ENCODE data around the gene TFDP2. TPM values are rescaled to one million over a fixed set of nuclear protein-coding genes. Genes with fewer than 3 reads are reported as not detected.
A peak's percentile ranks its signal among the peaks of the same experiment; 100 is the strongest.

Gene TFDP2
- total RNA-seq, 1 donor from 2014 or later, result 17.0 TPM

DNA sequence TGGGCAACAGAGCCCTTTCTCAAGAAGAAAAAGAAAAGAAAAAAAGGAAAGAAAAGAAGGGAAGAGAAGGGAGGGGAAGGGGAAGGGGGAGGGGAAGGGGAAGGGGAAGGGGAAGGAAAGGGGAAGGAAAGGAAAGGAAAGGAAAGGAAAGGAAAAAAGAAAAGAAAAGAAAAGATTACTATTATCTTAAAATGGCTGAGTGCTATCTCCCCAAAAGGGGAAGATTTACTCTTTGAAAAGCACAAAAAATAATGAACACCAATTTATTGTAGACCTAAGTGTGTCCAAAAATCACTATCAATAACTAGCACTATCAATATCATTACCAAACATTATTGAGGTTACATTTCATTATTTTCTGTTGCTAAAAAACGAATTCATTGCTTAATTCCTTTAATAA, 183.9 kb downstream of the TFDP2 start:
- DNase-seq (ENCODE audit: low read depth, low spot score), result no peak

DNA sequence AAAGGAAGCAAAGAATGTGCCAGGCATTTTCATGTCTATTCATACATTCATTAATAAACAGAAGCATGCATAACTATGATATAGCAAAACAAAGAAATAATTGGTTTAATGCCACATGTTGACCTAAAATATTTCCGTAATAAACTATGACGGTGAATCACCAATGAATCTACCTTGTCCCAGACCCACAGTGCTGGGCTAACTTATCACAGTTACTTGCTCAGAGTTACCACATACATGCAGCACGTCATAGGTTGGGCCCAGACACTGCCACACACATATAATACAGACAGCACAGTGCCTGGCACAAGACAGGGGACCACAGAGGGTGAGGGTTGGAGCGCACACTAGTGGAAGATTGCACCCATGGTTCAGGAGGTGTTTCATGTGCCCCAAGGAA, 186.0 kb downstream of the TFDP2 start:
- DNase-seq (ENCODE audit: low read depth, low spot score), result no peak

- no peak for DNase-seq (ENCODE audit: low read depth, low spot score)
These were observed 188.6 kb downstream of the TFDP2 start for GRCh38 chr3:141960731-141961130.

GRCh38 chr3:141959589-141960554, 189.5 kb downstream of the TFDP2 start:
- no peak for DNase-seq (ENCODE audit: low read depth, low spot score)

- DNase-seq (ENCODE audit: low read depth, low spot score), result no peak
These were observed 194.2 kb downstream of the TFDP2 start for GRCh38 chr3:141955175-141955574.

DNA sequence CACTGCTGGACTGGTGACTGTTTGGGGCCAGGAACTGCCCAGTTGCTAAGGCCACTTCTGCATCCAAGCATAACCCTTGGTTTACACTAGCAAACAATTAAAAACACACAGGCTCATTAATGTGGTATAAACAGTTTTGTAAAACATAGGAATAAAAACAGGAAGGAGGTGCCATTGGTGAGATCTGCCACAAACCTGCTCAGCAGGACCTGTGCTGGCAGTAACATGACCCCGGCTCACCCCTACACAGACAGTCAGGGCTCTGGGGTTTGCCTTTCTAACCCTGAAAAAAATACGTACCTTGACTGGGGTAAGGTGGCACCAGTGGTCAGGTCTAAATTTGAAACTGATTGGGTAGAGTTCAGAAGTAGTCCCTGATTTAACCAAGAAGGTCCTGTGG, 196.7 kb downstream of the TFDP2 start:
- DNase-seq (ENCODE audit: low read depth, low spot score), result no peak

DNA sequence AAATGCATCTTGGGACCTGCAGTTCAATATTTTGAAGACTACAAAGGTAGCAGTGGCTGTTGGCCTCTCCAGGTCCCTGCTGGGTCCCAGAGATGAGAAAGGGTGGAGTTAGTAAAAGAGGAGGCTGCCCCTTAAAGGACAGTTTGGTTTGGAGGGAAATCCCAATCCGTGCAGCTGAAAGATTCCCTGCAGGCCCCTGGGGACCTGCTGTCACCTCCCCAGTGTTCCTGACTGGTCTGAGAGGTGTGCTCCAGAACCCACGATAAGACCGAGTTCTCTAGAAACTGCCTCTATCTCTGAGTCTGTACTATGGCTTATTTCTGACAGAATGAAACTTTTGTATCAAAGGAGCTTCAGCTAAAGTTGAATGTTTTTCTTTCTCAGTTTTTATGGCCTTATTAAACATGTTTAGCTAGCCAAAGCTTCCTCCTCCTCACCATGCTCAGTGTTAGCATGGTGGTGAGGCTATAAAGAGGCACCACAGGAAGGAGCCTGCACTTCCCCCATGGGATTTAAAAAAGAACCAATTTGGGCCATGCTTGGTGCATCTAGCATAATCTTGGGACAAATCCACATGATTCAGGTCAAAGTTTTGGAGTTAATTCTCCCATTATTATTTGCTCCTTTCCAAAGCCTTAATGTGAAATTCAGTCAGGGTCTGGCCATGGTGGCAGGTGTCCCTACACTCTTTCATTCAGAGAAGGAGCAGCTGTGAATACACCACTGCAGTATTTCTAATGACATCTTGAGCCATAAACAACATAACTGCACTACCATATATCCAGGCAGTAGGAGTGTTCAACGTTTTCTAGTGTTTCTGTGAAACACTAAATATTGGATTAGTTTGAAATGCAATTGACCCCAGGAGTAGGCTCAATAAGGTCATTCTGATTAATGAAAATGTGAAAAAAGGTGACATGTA, 198.5 kb downstream of the TFDP2 start:
- DNase-seq (ENCODE audit: low read depth, low spot score), result no peak

- DNase-seq (ENCODE audit: low read depth, low spot score), result no peak
These were observed 199.4 kb downstream of the TFDP2 start for GRCh38 chr3:141949972-141950371.

GRCh38 chr3:141949399-141949798, 199.9 kb downstream of the TFDP2 start:
- no peak for DNase-seq (ENCODE audit: low read depth, low spot score)

DNA sequence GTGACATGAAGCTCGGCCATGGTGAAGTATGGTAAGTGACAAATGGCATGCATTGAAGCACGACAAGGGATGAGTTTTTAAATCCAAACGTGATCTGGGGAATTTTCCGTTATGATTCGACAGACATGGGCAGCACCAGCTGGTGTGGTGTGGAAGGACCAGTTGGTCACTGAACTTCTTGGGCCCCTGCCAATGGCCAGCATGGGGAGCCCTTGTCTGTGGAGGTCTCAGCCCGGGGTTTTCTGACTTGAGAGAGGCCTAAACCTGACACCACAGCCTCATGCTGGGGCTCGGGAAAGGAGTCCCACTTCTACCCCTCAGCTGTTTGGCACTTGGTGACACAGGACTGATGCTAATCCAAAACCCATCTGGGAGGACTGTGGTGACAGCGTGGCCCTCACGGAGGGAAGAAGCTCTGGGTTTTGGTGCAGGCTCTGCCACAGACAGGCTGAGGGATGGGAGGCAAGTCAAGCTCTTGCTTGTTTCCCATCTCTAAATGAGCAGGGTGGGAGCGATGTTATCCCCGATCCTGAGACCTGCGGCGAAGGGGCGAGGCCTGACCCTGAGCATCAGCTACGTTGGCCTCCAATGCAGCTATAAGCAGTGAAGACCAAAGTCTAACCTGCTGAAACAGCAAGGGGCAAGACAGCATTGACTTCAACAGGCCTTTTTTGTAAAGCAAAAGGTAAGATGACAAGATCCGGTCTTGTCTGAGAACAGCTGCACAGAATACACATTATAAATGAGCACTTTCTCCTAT, 203.4 kb downstream of the TFDP2 start:
- DNase-seq (ENCODE audit: low read depth, low spot score), result no peak

GRCh38 chr3:141942006-141942405, 207.3 kb downstream of the TFDP2 start:
- no peak for DNase-seq (ENCODE audit: low read depth, low spot score)

- no peak for DNase-seq (ENCODE audit: low read depth, low spot score)
These were observed 208.3 kb downstream of the TFDP2 start for GRCh38 chr3:141941093-141941492.

GRCh38 chr3:141940194-141940776, 209.1 kb downstream of the TFDP2 start:
- DNase-seq (ENCODE audit: low read depth, low spot score), result peak; percentile 73

DNA sequence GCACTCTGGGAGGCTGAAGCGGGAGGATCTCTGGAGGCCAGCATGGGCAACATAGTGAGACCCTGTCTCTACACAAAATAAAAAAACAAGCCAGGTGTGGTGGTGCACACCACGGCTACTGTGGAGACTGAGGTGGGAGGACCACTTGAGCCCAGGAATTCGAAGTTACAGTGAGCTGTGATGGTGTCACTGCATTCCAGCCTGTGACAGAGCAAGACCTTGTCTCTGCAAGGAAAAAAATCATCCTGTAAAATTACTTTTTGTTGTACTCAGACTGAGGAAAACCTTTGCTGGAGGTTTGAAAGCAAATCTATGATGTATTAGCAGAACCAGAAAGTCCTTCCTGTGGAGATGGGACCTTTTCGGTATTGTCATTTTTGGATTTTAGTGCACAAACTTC, 209.6 kb downstream of the TFDP2 start:
- no peak for DNase-seq (ENCODE audit: low read depth, low spot score)

DNA sequence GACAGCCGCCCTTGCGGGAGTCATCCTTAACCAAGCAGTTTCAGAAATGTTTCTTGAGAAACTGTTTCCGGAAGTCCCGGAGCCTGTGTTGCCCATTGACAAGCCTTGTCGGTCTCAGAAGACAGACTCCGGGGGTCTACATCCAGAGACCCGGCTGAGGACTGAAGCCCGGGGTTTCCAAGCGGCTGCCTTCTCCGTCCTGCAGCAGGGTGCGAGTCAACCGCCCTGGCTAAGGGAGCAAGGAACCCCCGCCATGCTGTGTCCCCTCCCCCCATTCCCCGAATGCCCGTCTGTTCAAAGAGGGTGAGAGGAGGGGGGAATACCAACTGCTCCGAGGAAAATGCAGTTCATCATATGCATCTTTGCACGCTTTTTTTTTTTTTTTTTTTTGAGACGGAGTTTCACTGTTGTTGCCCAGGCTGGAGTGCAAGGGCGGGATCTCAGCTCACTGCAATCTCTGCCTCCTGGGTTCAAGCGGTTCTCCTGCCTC, 211.3 kb downstream of the TFDP2 start:
- DNase-seq (ENCODE audit: low read depth, low spot score), result no peak

DNA sequence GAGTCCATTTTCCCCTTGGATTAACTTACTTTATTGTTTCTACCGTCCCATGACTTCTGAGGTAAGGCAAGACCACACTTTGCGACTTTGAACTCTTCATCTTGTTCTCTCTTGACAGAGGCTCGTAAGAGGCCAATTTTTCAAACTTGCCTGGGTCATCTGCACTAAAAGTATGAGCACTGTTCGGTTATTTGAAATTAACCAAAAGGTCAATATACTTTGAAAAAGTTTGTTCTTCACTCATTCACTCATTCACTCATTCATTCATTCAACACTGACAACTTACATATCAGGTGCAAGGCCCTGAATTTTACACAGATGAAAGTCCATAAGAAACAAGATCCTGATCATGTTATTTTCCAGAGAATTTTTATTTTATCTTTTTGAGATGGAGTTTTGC, 215.0 kb downstream of the TFDP2 start:
- no peak for DNase-seq (ENCODE audit: low read depth, low spot score)

GRCh38 chr3:141933421-141934300, 215.7 kb downstream of the TFDP2 start:
- DNase-seq (ENCODE audit: low read depth, low spot score), result no peak

GRCh38 chr3:141930801-141931200, 218.5 kb downstream of the TFDP2 start:
- no peak for DNase-seq (ENCODE audit: low read depth, low spot score)

- no peak for DNase-seq (ENCODE audit: low read depth, low spot score)
These were observed 219.9 kb downstream of the TFDP2 start for GRCh38 chr3:141929341-141929995.

Measured in pulmonary artery endothelial cell (primary cell).